Stimulated activated effector memory CD8-positive, alpha-beta T cell treated with anti-CD3 and anti-CD28 coated beads, Interleukin-12 subunit alpha, Interleukin-12 subunit beta, amount 100 ng/mL, for 72 hours (primary cell): ENCODE measurements around the gene PPIL1.
"Not testable (repeated sequence)": the region's sequence is repeated elsewhere in the genome, so short reads cannot be mapped to it uniquely, and the experiment has no call there.

Experiments used
- ATAC-seq: fragments of 150-1000 bp; cut with Tn5 transposase; 2 replicates; pipeline ENCODE4 v1.10.0; 2021
- DNase-seq, 2 donors: peaks; one replicate each; pipeline ENCODE4 v3.0.0; 2021 to 2022; ENCODE audit warnings: low spot score in 2 of 2
- H3K27ac Mint-ChIP-seq: one replicate; pipeline ENCODE4 v1.8.0; 2022; ENCODE audit warnings: mild to moderate bottlenecking, mixed read lengths
- H3K36me3 Mint-ChIP-seq: one replicate; pipeline ENCODE4 v1.8.0; 2022; ENCODE audit warnings: mild to moderate bottlenecking, mixed read lengths
- H3K4me1 Mint-ChIP-seq: one replicate; pipeline ENCODE4 v1.8.0; 2022; ENCODE audit warnings: mixed read lengths
- H3K4me3 Mint-ChIP-seq: one replicate; pipeline ENCODE4 v1.8.0; 2022; ENCODE audit warnings: mild to moderate bottlenecking, mixed read lengths
- H3K9me3 Mint-ChIP-seq: one replicate; pipeline ENCODE4 v1.8.0; 2022; ENCODE audit warnings: mixed read lengths

The PPIL1 gene

DNA sequence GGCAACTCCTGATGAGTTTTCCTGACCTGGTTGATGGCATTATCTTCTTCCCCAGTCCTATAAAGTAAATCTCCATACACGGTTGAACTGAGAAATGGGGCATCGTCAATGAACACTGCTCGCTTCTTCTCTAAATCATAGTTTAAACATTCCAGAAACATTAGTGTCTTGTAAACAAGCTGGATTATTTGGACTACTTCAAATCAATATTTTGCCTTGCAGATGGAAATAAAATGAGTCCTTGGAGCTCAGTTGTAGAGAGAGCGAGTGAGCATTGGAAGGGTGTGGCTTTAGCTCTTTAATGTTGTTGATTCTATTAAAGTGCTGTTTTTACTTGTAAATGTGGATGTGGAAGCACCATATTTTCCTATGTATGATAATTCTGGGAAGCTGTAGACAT lies 29.5 kb upstream of the PPIL1 start:
- peak overlapping the region; percentile 16 for H3K27ac Mint-ChIP-seq
- no peak for ATAC-seq
- no peaks in the 10 kb centered on the region for H3K9me3 Mint-ChIP-seq
- peaks cover 9% of the 10 kb centered on the region for H3K4me1 Mint-ChIP-seq
- H3K4me3 Mint-ChIP-seq, result no peak overlapping the region
- peaks cover 90% of the 10 kb centered on the region for H3K36me3 Mint-ChIP-seq
- no peak for DNase-seq

DNA sequence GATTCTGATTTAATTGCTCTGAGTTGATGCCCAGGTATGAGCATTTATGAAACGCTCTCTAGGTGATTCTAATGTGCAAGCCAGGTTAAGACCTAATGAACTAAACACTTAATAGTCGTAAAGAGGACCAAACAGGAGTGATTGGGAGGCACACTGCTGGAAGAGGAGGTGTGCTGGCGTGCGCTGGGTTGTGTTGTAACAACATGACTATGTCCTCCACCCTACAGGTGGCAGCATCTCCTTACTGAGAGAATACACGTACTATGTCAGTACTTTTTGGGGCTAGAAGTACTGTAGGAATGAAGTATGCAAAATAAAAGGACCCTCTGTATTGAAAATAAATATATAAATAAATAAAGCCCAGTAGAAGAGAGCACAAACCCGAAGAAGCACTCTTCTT lies 23.0 kb upstream of the PPIL1 start:
- Mint-ChIP-seq H3K4me3 (no peak overlapping the region), H3K36me3 (peaks cover 96% of the 10 kb centered on the region), H3K27ac (peak overlapping the region; percentile 60), H3K9me3 (no peaks in the 10 kb centered on the region), H3K4me1 (no peaks in the 10 kb centered on the region)
- ATAC-seq, result no peak
- DNase-seq, result no peak

DNA sequence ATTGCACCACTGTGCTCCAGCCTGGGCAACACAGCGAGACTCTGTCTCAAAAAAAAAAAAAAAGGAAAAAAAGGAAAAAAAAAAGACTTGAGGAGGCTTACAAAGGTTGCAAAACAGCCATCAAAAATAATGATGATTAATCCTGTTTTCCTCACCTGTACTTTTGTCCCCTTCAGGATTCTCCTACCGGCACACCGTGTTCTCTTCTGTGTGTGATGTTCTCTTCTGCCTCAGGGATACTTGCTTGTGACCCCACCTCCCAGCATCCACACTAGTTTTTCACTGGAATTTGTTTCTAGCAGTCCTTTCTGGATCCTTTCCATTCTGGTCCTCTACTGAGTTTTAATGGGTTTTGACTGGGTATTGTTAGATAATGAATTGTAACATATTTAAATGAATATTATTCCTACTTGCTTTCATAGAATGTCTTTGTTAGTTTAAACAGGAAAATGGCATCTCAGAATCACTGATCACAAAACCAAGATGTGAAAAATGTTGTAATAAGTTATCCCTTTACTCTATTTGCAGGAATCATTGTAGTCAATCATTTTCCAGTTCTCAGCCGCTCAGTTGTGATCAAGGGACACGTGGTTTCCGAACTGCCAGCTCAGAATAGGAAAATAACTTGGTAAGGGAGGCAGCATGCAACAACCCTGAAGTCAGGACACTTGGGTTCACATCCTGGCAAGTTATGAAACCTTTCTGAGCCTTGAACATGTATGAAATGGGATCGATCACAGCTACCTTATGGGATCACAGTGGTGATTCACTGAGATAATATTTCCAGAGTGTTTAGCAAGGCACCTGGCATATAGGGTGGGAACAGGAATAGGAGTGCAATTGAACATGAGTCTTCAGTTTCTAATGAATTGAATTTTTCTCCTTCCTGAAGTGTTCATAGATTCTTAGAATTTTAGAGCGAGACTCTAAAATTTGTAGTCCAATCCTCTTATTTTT lies 19.7 kb upstream of the PPIL1 start:
- DNase-seq (no peak), ATAC-seq (no peak)
- Mint-ChIP-seq H3K4me3 (no peak overlapping the region), H3K27ac (peak overlapping the region; percentile 56), H3K4me1 (peaks cover 9% of the 10 kb centered on the region), H3K36me3 (peaks cover 66% of the 10 kb centered on the region), H3K9me3 (no peaks in the 10 kb centered on the region)

GRCh38 chr6:36891153-36891552 lies 16.6 kb upstream of the PPIL1 start:
- not testable (repeated sequence) for DNase-seq, ATAC-seq, H3K9me3 Mint-ChIP-seq, H3K4me3 Mint-ChIP-seq, H3K27ac Mint-ChIP-seq
- Mint-ChIP-seq H3K36me3 (peaks cover 38% of the 10 kb centered on the region), H3K4me1 (peaks cover 33% of the 10 kb centered on the region)

GRCh38 chr6:36890112-36890663 lies 15.6 kb upstream of the PPIL1 start:
- Mint-ChIP-seq H3K36me3 (peaks cover 34% of the 10 kb centered on the region), H3K27ac (no peak overlapping the region), H3K4me1 (peaks cover 33% of the 10 kb centered on the region), H3K9me3 (no peaks in the 10 kb centered on the region), H3K4me3 (no peak overlapping the region)
- no peak for ATAC-seq
- DNase-seq, result no peak

DNA sequence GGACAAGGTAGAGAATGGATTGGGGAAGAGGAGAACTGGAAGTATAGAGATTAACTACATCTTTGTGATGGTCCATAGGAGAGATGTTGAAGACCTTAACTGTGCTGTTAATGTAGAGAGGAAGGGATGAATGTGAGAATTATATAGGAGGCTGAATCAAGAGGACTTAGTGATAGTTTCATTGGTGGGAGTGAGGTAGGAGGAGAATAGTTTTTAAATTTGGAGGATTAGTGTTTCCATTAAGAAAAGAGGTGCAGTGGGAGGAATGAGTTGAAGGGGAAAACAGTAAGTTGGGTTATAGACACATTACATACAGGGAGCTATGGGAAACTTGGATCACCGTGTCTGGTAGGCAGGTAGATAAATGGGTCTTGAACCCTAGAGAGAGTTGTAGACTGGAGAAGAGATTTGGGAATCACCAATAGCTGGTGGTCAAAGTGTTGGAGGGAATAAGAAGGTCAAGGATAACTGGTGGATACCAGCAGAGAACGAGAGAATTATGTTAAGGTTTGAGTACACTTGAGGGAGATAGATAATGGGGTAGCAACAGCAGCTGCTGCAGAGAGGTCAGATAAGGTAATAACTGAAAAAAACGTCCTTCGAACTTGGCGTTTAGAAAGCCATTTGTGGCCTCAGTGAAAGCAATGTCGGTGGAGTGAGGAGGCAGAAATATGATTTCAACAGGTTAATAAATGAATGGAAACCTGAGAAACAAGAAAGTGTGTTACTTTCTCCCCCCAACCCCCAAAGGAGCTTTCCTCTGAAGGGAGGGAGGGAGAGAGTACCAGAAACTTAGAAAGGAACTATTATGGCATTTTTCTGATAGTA lies 14.3 kb upstream of the PPIL1 start:
- H3K27ac Mint-ChIP-seq, result peak overlapping the region; percentile 2
- peaks cover 21% of the 10 kb centered on the region for H3K36me3 Mint-ChIP-seq
- H3K4me1 Mint-ChIP-seq, result peaks cover 33% of the 10 kb centered on the region
- DNase-seq (no peak), ATAC-seq (no peak)
- H3K9me3 Mint-ChIP-seq, result no peaks in the 10 kb centered on the region
- H3K4me3 Mint-ChIP-seq, result no peak overlapping the region

- H3K4me3 Mint-ChIP-seq, result no peak overlapping the region
- H3K27ac Mint-ChIP-seq, result peak overlapping the region; percentile 2
- ATAC-seq (no peak), DNase-seq (no peak)
- peaks cover 33% of the 10 kb centered on the region for H3K4me1 Mint-ChIP-seq
- peaks cover 15% of the 10 kb centered on the region for H3K36me3 Mint-ChIP-seq
- H3K9me3 Mint-ChIP-seq, result no peaks in the 10 kb centered on the region
Observed at GRCh38 chr6:36888115-36888643, 13.6 kb upstream of the PPIL1 start.

- peaks cover 33% of the 10 kb centered on the region for H3K4me1 Mint-ChIP-seq
- DNase-seq (no peak), ATAC-seq (no peak)
- no peaks in the 10 kb centered on the region for H3K9me3 Mint-ChIP-seq
- H3K36me3 Mint-ChIP-seq, result peaks cover 6% of the 10 kb centered on the region
- H3K27ac Mint-ChIP-seq, result peak overlapping the region; percentile 60
- peak overlapping the region; percentile 81 for H3K4me3 Mint-ChIP-seq
Observed at GRCh38 chr6:36886950-36887618, 12.5 kb upstream of the PPIL1 start.

DNA sequence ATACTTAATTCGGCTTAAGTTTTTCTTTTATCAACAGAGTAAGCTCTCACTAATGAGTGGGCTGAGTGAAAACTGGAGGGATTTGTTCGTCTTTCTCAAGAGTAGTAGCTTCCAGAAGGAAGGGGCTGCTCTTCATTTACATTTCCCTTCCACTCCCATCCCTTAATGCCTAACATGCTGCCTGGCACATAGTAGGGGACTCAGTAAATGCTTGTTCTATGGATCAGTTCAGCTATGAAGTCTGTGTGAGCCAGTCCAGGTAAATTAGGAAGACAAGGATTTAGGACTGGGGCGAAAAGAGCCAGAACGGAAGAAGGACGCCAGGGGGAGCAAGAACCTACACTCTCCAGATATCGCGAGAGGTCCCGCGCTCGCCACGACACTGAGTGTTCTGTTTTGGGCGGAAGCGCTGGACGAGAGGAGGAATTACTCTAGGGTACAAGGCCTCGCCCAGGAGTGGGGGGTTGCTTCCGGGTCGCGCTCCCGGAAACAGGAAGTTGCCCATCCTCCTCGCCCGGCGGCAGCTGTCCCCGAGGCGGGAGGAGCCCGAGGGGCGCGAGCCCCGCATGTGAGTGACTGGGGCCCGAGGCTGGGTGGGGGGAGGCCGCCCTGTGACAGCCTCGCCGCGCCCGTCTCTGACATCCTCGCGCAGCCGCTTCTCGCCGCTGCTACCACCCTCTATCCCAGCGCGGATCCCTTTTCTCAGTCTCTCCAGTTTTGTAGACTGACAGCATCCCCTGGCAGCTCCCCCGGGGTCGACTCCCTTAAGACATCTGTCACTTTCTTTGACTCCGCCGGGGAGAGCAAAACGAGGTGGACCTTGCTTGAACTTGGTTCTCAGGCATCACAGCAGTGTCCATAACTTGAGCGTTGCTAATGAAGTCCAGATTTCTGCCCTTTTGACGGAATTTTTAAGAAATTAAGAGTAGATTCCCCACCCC lies 11.1 kb upstream of the PPIL1 start, which contains the start of gene C6orf89:
TSS of gene C6orf89 (plus strand) at position 492 of the 941 bp plus-strand sequence. CDS start 13,493 bp downstream, outside the sequence.
- H3K4me3 Mint-ChIP-seq, result peak within 1 kb of the TSS; percentile 81
- peak; percentile 100 for ATAC-seq
- peak; percentile 90 to 97 for DNase-seq
- peaks cover 33% of the 10 kb centered on the region for H3K4me1 Mint-ChIP-seq
- H3K9me3 Mint-ChIP-seq, result no peaks in the 10 kb centered on the region
- H3K36me3 Mint-ChIP-seq, result peaks cover 6% of the 10 kb centered on the region
- H3K27ac Mint-ChIP-seq, result peak within 1 kb of the TSS; percentile 95

- DNase-seq, result no peak
- ATAC-seq, result no peak
- Mint-ChIP-seq H3K4me1 (peaks cover 27% of the 10 kb centered on the region), H3K9me3 (no peaks in the 10 kb centered on the region), H3K4me3 (no peak overlapping the region), H3K36me3 (peaks cover 6% of the 10 kb centered on the region), H3K27ac (peak overlapping the region; percentile 95)
Observed at GRCh38 chr6:36884610-36885009, 10.0 kb upstream of the PPIL1 start.

DNA sequence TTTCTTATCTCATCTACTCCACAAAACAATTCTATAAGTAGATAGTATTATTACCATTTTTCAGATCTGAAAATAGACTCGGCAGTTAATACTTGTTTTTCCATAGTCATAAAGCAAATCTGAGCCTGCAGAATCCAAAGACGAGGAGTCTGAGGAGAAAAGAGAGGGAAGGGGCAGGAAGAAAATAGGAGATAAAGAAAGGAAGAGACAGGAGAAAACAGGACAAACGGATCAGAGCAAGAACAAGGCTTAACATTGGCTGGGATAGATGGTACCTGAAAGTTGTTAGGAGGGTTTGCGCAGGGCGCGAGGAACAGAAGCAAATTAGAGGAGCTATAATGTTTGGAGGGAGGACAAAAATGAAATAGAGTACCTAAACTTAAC lies 639 bp upstream of the PPIL1 start:
- H3K27ac Mint-ChIP-seq, result peak overlapping the region; percentile 99
- H3K36me3 Mint-ChIP-seq, result peaks cover 36% of the 10 kb centered on the region
- H3K4me3 Mint-ChIP-seq, result peak overlapping the region; percentile 90
- no peaks in the 10 kb centered on the region for H3K9me3 Mint-ChIP-seq
- ATAC-seq (no peak), DNase-seq (no peak)
- H3K4me1 Mint-ChIP-seq, result peaks cover 39% of the 10 kb centered on the region

DNA sequence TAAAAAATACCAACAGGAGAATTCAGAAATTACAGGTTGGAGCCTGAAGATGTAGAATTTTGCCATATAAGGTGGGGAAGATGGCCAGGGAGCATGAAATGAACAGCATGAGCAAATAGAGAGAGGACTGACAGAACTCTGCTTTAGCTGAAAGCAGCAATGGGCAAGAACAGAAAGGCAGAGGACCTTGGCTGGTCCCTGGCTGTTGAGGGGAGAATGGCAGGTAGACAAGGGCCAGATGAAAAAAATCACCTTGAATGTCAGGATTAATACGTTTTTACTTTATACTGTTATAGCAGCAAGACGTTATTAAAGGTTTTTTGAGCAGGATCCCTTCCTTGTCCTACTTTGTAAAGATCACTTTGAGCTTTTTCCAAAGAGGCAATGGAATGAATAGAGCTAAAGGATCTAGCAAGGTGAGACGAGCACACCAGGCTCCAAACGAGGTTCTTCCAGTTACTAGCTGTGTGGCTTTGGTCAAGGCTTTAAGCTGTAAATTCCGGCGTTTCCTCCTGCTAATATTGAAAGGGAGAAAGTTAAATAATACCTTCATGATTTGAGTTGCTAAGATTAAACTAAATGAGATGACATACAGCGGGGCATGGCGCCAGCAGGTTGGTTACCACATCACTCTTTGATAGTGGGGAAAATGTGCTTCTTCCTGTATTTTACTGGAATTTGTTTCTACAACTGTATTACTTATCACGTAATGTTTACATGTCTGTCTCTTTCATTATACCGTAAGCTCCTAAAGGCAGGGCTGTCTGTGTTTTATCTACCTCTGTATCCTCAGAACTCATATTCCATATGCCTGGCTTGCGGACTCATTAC lies 776 bp downstream of the PPIL1 start:
- Mint-ChIP-seq H3K9me3 (no peaks in the 10 kb centered on the region), H3K27ac (peak overlapping the region; percentile 99), H3K4me3 (peak overlapping the region; percentile 90), H3K4me1 (peaks cover 42% of the 10 kb centered on the region), H3K36me3 (peaks cover 51% of the 10 kb centered on the region)
- no peak for ATAC-seq
- no peak for DNase-seq

- no peak for DNase-seq
- no peak for ATAC-seq
- peaks cover 58% of the 10 kb centered on the region for H3K36me3 Mint-ChIP-seq
- H3K9me3 Mint-ChIP-seq, result no peaks in the 10 kb centered on the region
- H3K27ac Mint-ChIP-seq, result peak overlapping the region; percentile 99
- H3K4me1 Mint-ChIP-seq, result peaks cover 45% of the 10 kb centered on the region
- H3K4me3 Mint-ChIP-seq, result peak overlapping the region; percentile 90
Observed at GRCh38 chr6:36873115-36873514, 1.5 kb downstream of the PPIL1 start.
